ENCODE data around the gene CDH4. TPM values are rescaled to one million over a fixed set of nuclear protein-coding genes. Genes with fewer than 3 reads are reported as not detected.

Gene CDH4
- total RNA-seq, 2 donors from 2014 or later: 0.07 to 0.94 TPM

DNA sequence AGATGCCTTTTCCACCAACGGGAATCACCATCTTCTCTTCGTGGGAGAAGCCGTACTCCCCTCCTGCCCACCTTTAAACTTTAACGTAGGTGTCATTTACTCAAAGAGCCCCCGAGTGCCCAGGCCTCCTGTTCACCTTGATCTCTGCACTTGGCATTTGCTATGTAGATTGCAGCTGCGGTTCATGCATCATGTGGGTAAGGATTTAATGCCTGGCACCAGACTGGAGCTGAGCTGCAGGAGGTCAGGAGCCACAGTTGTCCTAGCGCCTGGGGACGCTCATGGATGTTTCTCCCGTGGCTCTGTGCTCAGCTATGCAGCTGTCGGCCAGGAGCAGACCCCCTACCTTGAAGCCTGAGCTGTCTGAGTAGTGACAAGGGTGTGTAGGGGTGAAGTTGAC is 133.7 kb downstream of the CDH4 start:
- Histone ChIP-seq H3K4me3 (no peak overlapping the region), H3K27ac (no peak overlapping the region), H3K27me3 (no peaks in the 10 kb centered on the region), H3K36me3 (no peaks in the 10 kb centered on the region), H3K4me1 (no peaks in the 10 kb centered on the region), H3K9me3 (peaks cover 0 to 18% of the 10 kb centered on the region in 2 donors)
- no peak for DNase-seq (ENCODE audit: low spot score)
- no peak for TF ChIP-seq CTCF (IDR thresholded peaks at IDR 0.05)

DNA sequence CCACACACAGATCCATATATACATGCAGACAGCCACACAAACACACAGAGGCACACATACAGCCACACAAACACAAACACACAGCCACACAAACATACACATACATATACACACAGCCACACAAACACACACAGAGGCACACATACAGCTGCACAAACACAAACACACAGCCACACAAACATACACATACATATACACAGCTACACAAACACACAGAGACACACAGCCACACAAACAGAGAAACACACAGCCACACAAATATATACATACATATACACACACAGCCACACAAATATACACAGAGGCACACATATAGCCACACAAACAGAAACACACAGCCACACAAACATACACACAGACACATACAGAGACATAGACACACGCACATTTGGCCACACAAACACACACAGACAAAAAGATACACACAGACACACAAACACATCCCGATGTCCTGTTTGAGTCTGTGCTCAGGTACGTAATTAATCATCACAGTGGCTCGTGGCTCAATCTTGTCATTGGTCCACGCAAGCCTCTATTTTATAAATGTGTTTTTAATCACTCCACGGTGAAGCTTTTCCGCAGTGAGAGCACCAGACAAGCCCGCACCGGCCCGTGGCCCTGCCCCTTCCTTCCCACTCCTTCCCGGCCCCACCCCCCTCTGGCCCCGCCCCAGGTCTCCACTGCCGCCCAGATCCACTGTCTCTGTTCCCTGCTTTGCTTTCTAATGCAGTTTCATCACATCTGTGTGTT is 135.3 kb downstream of the CDH4 start:
- no peak for DNase-seq (ENCODE audit: low spot score)
- Histone ChIP-seq H3K27ac (no peak overlapping the region), H3K9me3 (peaks cover 0 to 7% of the 10 kb centered on the region in 2 donors), H3K4me3 (no peak overlapping the region), H3K4me1 (no peaks in the 10 kb centered on the region), H3K27me3 (no peaks in the 10 kb centered on the region), H3K36me3 (no peaks in the 10 kb centered on the region)
- TF ChIP-seq CTCF (IDR thresholded peaks at IDR 0.05): no peak

DNA sequence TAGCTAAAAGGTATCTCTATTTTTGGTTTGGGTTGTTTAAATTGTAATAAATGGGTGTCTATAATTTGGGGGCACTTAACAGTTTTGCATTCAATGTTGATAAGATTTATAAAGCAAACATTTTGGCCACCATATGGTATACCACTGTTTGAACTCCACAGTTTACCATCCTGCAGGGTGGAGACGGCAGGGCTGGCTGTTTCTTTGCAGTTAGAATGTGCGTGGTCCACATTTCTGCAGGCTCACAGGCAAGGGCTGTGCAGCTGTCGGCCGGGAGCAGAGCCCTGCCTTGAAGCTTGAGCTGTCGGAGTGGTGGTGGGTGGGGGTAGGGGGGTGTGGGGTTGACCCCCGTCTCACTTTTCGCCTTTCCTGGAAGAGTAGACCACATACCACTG is 135.9 kb downstream of the CDH4 start:
- no peaks in the 10 kb centered on the region for H3K27me3 ChIP-seq
- peaks cover 0 to 4% of the 10 kb centered on the region in 2 donors for H3K9me3 ChIP-seq
- H3K4me1 ChIP-seq: no peaks in the 10 kb centered on the region
- H3K27ac ChIP-seq: no peak overlapping the region
- no peak for DNase-seq (ENCODE audit: low spot score)
- TF ChIP-seq CTCF (IDR thresholded peaks at IDR 0.05): no peak
- no peaks in the 10 kb centered on the region for H3K36me3 ChIP-seq
- H3K4me3 ChIP-seq: no peak overlapping the region

DNA sequence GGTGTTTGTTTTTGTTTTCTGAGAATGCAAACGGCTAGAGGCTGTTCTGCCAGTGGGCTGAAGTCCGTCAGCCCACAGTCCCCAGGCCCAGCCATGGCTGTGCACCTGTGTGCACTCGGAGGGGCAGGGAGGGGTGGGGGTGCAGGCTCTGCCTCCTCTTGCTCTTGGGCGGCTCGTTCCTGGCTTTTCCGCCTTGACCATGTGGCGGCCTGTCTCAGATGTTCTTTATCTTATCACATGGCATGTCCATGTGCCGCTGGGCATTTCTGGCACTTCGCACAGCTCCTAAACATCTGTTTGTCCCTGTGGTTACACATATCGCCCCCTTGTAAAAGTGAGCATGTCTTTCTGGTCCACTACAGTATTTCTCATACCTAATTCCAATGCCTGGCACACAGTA is 137.0 kb downstream of the CDH4 start:
- H3K4me1 ChIP-seq: no peaks in the 10 kb centered on the region
- no peak overlapping the region for H3K27ac ChIP-seq
- H3K9me3 ChIP-seq: peaks cover 0 to 4% of the 10 kb centered on the region in 2 donors
- H3K36me3 ChIP-seq: no peaks in the 10 kb centered on the region
- TF ChIP-seq CTCF (IDR thresholded peaks at IDR 0.05): no peak
- no peak for DNase-seq (ENCODE audit: low spot score)
- H3K27me3 ChIP-seq: no peaks in the 10 kb centered on the region
- no peak overlapping the region for H3K4me3 ChIP-seq

DNA sequence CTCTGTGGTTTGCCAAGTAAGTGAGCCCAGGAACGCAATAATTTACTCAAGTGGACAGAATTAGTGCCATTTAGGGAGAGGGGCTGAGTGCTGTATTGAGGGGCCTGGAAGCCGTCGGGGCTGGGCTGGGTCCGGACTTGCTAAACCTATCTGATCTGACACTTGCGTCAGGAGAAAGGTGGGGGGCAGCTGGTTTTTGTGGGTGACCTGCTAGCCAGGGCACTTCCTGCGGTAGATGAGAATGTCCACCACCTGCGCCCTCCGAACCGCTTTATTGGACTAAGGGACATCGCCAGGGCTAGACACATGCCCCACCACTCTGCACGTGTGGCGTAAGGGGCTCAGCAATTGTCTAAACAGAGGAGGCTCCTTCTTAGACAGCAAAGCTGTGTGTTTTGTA is 139.1 kb downstream of the CDH4 start:
- no peaks in the 10 kb centered on the region for H3K4me1 ChIP-seq
- H3K9me3 ChIP-seq: no peaks in the 10 kb centered on the region
- TF ChIP-seq CTCF (IDR thresholded peaks at IDR 0.05): no peak
- DNase-seq (ENCODE audit: low spot score): no peak
- H3K36me3 ChIP-seq: no peaks in the 10 kb centered on the region
- no peak overlapping the region for H3K27ac ChIP-seq
- no peaks in the 10 kb centered on the region for H3K27me3 ChIP-seq
- H3K4me3 ChIP-seq: no peak overlapping the region
